H1 (cell line): Measurements from ENCODE around the gene VIT. TPM values are rescaled to one million over a fixed set of nuclear protein-coding genes. Genes with fewer than 3 reads are reported as not detected.

ENCODE experiments used
- ATF3 ChIP-seq: IDR thresholded peaks from 2 replicates; pipeline ENCODE4 v1.6.1; 2011; ENCODE audit warnings: low read depth, mild to moderate bottlenecking, low read length; ENCODE audit not compliant: insufficient read depth
- GABPA ChIP-seq: IDR thresholded peaks from 2 replicates; pipeline ENCODE4 v1.6.1; 2011; ENCODE audit warnings: mild to moderate bottlenecking, low read length, moderate library complexity, borderline replicate concordance; ENCODE audit not compliant: insufficient read depth
- POLR2A ChIP-seq, 2 experiments: IDR thresholded peaks; 1 replicate in 1 of 2; 2 replicates in 1 of 2; pipeline ENCODE4 v1.6.1; 2011; ENCODE audit warnings: low read depth in 2 of 2, low read length in 2 of 2, mild to moderate bottlenecking in 2 of 2; ENCODE audit errors: control extremely low read depth in 1 of 2
- POU5F1 ChIP-seq: IDR thresholded peaks from 2 replicates; pipeline ENCODE4 v1.6.1; 2011; ENCODE audit warnings: low read depth, mild to moderate bottlenecking, low read length, moderate library complexity
- RXRA ChIP-seq: IDR thresholded peaks from 2 replicates; pipeline ENCODE4 v1.6.1; 2011; ENCODE audit warnings: low read depth, mild to moderate bottlenecking, low read length, moderate library complexity; ENCODE audit not compliant: insufficient read depth
- SAP30 ChIP-seq: fragments of 300-600 bp; sonication (generic); IDR thresholded peaks from 2 replicates; pipeline ENCODE4 v1.7.1; 2012; ENCODE audit warnings: low read length, moderate library complexity, mild to moderate bottlenecking, inconsistent platforms; ENCODE audit not compliant: insufficient read depth, insufficient replicate concordance
- polyA plus RNA-seq, 7 experiments: library from polyadenylated mRNA; depleted of rRNA in 3 of 7; stranded (reverse) in 5 of 7; unstranded in 2 of 7; fragments of >200 nt in 5 of 7; fragments of 200-250 nt in 2 of 7; gene quantifications; 1 replicate in 5 of 7; 2 replicates in 1 of 7; 4 replicates in 1 of 7; pipeline versions ENCODE4 v1.2.1 to v1.2.3, GENCODE V29; 2011 to 2013; ENCODE audit warnings: missing spikeins in 2 of 7, mixed read lengths in 2 of 7
- total RNA-seq: library from RNA; stranded (reverse); fragmentation: NEBNext Ultra II Directional; extraction: Animal tissue kit (Norgen Biotek cat#: 25700); gene quantifications from 2 replicates; pipeline ENCODE4 v1.2.1, GENCODE V29; 2021

VIT gene
- total and polyA plus RNA-seq, 2 of the 8 experiments (the other 6 are each of a cell fraction or from before 2014, with no cell fraction given), result 0.03 TPM; not detected in 1

- TF ChIP-seq POLR2A (IDR thresholded peaks at IDR 0.05; ENCODE audit: control extremely low read depth in 1 of 2, low read depth in 2 of 2, low read length in 2 of 2) (no peak), POU5F1 (no peak), ATF3 (no peak), GABPA (no peak), SAP30 (no peak), RXRA (no peak)
- TF ChIP-seq, all 59 proteins: peak for 0
These were observed 92.8 kb downstream of the VIT start (continued) for GRCh38 chr2:36789181-36789804.
